GM19438 (cell line): ENCODE results near the gene FHOD1.
A peak's percentile ranks its signal among the peaks of the same experiment; 100 is the strongest.

Experiments
- ATAC-seq: cut with Tn5 transposase; IDR thresholded peaks from one replicate; pipeline ENCODE4 v1.9.1; 2021; ENCODE audit warnings: low read depth; ENCODE audit not compliant: unreplicated experiment

Gene FHOD1

DNA sequence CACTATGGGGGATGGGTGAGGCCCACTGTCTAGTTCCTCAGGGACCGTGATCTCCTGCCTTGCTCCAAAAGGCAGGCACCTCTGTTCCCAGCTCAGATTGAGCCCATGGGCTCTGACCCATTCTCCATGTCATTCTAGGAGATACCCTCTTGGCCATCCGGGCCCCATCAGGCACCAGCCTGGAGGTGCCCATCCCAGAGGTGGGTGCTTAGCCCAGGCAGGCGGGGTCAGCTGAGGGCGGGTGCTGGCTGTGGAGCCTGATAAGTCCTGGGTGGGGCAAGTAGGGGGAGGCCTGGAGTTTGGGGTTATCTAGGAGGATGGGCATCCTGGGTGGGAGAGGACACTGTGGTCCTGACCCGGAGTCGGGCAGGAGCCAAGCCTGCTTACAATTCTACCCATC is 53.0 kb downstream of the FHOD1 start:
- ATAC-seq: no peak

DNA sequence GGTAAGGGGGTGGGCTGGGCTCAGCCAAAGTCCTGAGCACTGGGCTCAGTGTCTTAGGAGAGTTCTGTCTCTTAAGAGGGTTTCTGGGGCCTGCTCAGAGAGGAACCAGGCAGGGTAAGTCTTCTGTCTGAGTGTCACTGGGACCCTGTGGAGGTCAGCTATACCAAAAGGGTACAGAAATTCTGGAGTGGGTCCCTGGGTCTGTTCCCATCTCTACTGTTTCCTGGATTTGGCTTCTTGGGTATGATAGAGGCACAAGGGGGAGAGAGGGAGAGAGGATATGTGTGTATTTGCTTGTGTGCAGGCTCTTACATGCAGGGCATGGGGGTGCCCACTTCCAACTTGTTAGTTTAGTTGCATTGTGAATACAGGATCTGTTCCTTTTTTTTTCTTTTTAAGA is 53.7 kb downstream of the FHOD1 start:
- ATAC-seq: no peak

DNA sequence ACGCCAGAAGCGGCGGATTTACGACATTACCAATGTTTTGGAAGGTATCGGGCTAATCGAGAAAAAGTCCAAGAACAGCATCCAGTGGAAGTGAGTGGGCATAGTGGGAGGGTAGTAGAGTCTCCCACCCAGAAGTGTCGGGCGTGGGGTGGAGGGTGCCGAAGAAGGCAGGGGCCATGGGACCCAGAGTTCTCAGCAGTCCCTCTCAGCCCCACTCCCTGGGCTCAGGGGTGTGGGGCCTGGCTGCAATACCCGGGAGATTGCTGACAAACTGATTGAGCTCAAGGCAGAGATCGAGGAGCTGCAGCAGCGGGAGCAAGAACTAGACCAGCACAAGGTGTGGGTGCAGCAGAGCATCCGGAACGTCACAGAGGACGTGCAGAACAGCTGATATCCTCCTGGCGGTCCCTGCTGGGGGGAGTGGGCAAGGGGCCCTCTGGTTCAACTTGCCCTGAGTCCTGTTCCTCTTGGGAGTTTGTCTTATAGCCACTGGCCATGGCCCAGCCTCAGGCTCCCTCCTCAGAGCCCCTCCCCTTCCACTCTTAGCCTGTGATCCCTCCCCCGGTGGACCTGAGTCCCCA is 54.4 kb downstream of the FHOD1 start:
- ATAC-seq: no peak

DNA sequence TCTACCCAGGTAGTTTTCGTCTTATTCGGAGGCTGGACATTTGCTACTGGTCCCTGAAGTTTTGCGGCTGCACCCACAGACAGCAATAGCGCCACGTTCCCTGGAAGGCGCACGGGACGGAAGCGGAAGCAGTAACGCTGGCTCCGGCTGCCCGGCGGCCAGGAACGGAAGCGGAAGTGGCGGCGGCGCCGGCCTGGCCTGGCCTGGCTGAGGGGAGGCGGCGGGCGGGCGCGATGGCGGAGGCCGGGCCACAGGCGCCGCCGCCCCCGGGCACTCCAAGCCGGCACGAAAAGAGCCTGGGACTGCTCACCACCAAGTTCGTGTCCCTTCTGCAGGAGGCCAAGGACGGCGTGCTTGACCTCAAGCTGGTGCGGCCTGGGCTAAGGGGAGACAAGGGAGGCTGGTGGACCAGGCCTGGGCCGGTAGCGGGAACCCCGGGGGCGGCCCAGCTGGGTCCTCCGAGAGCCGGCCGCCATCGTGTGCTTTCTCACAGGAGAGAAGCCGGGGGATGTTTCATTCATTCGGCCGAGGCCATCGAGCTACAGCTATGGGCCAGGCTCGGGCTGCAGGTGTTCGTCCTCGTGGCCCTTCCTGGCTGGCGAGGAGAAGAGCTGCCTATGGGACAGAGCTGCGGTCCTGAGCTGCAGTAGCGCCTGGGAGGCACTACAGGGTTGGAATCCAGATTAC is 55.1 kb downstream of the FHOD1 start, which contains the start of gene E2F4:
Gene E2F4 (plus strand): TSS at position 161 of the 687 bp plus-strand sequence. CDS start 73 bp downstream, at position 234.
- ATAC-seq: peak; percentile 84

DNA sequence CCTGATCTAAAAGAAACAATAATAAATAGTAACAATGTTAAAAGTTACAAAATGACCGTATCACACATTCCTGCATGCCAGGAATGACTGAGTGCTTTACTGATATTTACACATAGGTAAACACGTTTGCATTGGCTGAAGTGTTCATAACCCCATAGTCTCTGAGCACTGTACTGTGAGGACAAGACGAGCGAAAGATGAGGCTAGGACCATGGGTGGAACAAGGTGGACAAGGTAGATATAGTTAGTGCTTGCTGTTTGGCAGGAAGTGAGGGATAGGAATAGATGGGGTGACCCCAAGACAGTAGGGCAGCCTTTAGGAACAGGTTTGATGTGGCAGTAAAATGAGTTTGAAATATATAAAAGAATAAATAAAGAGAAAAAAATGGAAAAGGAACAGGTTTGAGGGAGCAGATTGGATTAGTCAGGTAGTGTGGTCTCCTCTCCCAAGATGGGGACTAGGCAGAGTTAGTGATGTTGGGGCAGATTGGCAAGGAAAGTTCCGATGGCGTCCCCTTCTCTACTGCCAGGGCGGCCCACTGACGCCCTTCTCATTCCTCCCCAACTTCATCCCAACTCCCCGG is 55.8 kb downstream of the FHOD1 start:
- no peak for ATAC-seq

DNA sequence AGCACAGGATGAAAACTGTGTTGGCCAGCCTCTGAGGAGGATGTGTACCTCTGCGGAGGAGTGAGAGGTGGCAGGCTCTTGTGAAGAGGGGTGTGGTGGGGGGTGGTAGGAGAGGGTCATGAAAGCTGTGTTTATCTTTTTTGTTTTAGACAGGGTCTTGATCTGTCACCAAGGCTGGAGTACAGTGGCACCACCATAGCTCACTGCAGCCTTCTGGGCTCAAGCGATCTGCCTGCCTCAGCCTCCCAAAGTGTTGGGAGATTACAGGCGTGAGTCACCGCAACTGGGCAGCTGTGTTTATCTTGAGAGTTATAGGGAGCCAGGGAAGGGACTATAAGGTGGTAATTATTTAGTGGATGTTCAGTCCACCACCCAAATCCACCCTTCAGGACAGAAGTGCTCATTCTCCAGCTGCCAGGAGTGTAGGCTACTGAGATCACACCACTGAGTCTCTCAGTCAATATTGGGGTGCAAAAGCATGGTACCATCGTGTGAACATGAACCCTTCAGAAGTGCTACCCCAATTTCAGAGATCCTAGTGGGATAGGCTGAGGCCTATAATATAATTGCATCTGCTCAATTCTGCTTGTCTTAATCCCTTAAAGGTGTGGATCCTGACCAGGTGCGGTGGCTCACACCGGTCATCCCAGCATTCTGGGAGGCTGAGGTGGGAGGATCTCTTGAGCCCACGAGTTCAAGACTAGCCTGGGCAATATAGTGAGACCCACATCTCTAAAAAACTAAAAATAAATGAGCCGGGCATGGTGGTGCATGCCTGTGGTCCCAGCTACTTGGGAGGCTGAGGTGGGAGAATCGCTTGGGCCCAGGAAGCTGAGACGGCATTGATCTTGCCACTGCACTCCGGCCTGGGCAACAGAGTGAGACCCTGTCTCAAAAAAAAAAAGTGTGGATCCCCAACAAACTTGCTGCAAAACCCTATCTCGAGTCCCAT is 56.6 kb downstream of the FHOD1 start:
- no peak for ATAC-seq

DNA sequence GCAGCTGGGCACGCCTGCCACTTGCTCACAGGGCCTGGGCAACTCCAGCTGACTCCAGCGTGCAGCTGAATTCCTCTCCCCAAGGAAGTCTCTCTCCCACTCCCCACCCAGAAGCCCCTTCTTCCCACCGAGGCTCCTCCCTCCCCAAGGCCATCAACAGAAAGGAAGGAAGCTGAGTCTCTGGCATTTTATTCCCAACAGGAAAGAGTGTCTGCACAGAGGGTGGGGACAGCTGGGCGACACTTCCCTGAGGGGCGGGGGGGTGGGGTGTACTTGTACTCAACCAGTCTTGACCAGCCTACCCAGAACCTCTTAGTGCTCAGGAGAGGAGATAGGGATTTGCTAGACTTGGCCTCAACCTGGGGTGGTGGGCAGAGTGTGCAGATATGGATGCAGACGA is 57.2 kb downstream of the FHOD1 start, which contains the start of gene EXOC3L1:
Gene EXOC3L1 (minus strand): TSS at position 96 of the 400 bp plus-strand sequence. CDS start 460 bp downstream, outside the sequence.
- no peak for ATAC-seq

DNA sequence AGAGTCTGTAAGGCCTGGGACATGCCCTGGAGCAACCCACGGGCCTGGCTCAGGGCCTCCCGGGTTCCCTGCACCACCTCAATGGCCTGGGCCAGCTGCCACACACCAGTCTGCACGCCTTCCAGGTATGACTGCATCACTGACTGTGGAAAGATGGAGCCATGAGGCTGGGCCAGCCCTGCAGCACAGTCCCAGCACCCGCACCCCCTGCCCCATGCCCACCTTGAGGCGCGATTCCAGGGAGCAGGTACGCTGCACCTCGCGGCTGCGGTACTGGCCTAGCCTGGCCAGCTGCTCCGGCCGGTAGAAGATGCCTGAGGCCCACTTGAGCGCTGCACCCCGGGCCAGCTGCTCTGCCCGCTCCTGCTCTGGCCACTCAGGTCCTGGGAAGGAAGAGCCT is 58.5 kb downstream of the FHOD1 start:
- ATAC-seq: no peak

DNA sequence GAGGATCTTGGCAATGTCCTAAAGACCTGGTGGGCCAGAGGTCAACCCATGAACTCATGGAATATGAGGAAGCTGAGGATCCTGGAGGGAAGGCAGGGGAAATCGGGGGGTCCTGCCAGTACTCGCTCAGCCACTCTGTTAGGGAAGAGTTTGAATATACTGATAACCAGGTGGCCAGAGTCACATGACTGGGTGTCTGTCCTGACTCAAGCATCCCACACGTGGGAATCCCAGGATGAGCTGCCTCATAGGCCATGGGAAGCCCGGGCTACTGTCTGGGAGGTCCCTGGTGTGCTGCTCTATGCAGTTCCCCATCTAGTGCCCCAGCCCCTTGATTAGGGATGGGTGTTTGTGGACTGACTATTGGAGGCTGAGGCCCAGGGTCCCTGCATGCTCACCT is 59.0 kb downstream of the FHOD1 start:
- no peak for ATAC-seq

DNA sequence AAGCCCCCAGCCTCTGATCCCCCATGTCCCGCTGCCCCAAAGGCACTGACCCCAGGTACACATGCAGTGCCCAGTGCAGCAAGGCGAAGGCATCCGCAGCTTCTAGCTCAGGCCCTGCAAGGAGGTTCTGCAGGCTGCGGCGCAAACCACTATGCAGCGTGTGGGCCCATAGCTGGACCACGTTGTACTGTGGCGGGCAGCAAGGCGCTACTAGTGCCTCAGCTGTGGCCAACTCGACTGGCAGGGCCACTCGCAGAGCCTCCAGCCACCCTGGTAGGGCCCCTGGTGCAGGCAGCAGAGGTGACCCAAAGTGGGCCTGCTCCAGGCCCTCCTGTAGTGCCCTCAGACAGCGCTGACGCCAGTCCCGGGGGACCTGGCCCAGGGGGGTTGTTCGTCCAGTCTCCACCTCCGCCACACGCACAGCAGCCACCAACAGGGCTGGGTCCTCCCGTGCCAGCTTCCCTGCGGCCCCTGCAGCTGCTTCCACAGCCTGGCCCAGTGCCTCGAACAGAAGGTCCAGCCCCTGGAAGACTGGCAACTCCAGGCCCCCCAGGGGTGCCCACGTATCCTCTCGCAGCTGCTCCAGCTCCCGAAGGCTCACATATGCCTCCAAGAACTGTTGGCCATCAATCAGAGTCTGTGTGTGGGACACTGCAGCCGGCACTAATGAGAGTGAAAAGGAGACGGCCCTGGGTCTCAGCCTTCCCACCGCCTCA is 59.9 kb downstream of the FHOD1 start:
- ATAC-seq: no peak

DNA sequence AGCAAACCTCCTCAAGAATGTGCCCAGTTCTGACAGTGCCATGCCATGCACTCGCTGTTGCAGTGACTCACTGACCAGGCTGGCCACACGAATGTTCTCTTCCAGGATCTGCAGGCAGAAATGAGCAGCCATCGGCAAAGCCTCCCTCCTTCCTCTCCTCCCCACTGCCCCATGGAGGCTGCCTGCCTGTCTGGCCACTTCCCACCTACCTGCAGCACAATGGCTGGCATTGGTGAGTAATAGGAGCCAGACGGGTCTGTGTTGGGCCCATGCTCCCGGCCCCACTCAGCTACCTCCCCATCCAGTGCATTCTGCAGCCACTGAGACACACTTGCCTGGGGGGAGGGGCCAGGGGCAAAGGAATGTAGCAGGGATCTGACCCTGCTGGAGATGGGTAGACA is 60.7 kb downstream of the FHOD1 start:
- no peak for ATAC-seq

DNA sequence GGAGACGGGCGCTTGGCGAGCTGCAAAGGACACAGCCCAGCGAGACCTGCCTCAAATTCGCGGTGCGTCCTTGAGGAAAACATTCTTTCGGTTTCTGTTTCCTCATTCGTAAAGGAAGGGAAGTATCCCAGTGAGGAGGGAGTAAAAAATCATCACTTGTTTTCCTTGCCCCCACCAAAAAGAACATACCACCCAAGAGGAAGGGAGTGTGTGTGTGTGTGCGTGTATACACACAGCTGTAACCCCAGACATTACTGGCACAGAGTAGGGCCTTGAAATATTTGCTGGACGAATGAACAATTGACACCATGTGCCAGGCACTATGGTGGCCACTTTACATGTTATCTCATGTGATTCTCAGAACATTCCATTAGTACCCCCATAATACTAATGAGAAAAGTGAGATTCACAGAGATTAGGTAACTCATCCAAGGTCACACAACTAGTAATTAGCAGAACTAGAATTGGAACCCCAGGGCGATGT is 61.6 kb downstream of the FHOD1 start:
- no peak for ATAC-seq

DNA sequence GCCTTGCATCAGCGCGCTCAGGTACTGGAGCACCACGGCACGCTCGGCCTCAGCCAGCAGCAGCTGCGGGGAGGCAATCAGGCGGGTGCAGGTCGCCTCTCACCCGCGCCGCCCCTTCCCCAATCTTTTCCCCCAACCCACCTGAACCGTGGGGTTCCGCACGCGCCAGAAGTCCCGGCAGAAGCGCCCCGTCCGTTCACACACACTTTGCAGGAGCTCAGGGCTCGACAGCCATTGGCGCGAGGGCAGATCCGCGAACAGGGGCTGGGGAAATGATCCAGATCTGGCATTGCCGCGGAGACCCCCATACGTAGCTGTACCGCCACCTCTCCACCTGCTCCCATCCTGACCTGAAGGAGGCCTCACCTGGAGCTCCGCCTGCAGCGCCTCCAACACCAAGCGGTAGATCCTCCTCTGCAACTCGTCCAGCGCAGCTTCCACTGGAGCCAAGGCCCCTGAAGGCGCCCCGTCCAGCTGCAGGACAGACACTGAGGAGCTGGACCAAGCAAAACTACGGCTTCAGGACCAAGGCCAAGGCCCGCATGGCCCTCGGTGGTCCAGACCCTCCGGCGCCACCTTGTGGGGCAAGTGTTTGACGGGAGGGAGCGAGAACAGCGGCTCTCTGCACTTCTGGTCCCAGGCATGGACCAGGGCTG is 62.2 kb downstream of the FHOD1 start:
- no peak for ATAC-seq

DNA sequence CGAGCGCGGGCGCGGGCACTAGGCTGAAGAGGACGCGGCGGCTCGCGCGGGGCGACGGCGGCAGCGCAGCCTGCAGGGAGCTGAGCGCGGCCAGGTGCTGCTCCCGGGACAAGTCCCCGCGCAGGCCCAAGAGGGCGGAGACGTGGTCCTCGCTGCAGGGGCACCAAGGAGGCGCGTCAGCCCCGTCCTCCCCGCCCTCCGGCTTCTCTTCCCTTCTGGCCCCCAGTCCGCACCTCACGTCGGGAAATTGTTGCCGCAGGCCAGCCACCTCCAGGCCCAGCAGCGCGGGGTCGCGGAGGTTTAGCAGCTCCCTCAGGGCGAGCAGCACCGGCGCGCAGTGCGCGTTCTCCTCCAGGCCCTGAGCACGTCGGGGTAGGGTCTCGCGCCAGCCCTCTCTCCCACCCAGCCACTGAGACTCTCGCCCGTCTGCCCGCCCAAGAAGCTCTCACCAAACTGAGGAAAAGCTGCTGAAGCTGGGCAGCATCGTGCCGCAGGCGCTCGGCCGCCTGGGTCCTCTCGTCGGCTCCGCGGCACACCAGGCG is 62.8 kb downstream of the FHOD1 start:
- ATAC-seq: peak; percentile 3

DNA sequence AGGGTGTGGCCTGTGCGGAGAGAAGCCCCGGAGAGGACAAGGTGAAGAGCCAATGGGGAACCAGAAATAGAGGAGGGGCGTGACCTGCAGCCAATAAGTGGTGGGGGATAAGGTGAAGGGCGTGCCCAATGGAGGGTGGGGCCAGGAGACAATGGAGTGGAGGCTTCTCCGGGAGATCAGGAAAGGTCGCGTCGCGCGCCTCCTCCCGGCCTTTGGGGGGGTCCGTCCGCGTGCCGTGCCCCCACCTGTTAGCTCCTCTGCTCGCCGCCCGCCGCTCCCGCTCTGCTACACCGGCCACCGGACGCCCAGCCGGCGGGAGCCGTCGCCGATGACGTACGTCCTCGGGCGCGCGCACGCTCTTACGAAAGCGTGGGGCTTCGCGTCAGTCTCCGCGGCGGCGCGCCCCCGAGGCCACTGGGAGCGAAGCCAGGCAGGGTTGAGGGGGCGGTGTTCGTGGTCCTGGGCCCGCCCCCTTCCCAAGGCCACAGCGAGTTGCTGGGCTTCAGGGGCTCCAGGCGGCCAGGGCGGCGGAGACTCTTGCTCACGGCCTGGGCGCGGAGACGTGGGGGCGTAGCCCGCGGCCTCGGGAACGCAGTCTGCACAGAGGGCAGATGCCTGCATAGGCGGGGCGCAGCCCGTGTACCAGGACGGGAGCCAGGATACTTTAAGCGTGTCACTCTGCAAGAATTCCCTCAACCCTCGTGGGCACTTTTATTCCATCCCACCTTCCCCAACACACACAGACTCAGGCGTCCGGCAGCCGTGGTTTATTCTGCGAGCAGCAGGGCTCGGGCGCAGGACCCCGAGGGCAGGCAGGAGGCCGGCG is 63.4 kb downstream of the FHOD1 start, which contains the start of gene MATCAP1:
Gene MATCAP1 (minus strand): TSS at position 337 of the 826 bp plus-strand sequence. CDS start 3,353 bp downstream, outside the sequence.
- ATAC-seq: peak; percentile 95

DNA sequence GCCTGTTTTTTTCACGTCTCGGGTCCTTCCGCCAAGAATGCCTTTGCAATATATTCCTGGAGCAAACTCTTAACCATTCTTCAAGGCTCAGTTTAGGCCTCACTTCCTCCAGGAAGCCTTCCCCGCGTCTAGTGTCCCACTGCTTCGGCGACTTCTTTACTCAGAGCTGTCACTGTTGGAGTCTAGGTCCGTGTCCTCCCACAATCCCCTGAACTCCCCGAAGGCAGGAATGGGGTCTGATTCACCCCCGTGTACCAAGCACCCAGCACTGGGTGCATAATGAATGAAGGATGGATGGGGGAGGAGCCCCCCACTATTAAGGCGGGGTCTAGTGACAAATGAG is 64.0 kb downstream of the FHOD1 start:
- no peak for ATAC-seq

DNA sequence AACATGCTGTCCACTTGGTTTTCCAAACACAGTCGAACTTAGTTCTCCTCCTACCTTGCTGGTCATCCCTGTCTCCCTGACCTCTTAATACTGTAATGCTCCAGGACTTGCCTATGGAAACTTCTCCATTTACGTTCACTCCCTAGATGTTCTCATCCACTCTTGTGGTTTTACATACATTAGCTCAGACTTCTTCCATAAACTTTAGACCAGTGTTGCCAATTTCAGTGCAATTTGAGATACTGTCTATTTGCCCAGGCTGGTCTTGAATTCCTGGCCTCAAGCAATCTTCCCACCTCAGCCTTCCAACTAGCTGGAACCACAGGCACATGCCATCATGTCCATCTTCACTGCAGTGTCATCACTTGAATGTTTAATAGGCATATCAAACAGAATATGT is 65.0 kb downstream of the FHOD1 start:
- no peak for ATAC-seq

DNA sequence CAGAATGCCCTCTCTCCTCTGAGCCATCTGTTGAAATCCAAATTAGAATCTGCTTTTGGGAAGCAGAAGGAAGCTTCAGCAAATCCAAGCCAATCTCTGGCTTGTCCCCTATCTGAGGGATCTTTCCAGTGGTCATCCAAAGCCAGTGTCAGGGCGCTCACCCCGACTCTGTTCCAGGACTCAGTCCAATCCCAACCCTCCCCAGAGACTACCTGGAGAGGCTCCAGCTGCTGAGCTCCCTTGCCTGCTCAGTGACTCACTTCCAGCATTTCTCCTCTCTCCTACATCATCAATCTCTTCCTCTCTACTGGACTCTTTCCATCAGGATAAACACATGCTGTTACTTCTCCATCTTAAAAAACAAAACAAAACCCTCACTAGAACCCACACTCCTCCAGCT is 65.9 kb downstream of the FHOD1 start:
- no peak for ATAC-seq
